Measurements from ENCODE around the gene MLPH. TPM values are rescaled to one million over a fixed set of nuclear protein-coding genes. Genes with fewer than 3 reads are reported as not detected.

The MLPH gene
- total RNA-seq, 1 donor, result not detected

- peaks cover 6% of the 10 kb centered on the region for H3K4me1 ChIP-seq (ENCODE audit: insufficient read depth, low read length)
- H3K9me3 ChIP-seq (ENCODE audit: low read depth, low read length), result no peaks in the 10 kb centered on the region
- H3K4me3 ChIP-seq (ENCODE audit: low read length), result no peak overlapping the region
- H3K27me3 ChIP-seq (ENCODE audit: insufficient read depth, low read length), result peaks cover 37% of the 10 kb centered on the region
Measured at GRCh38 chr2:237480988-237481525, 6.0 kb upstream of the MLPH start.

DNA sequence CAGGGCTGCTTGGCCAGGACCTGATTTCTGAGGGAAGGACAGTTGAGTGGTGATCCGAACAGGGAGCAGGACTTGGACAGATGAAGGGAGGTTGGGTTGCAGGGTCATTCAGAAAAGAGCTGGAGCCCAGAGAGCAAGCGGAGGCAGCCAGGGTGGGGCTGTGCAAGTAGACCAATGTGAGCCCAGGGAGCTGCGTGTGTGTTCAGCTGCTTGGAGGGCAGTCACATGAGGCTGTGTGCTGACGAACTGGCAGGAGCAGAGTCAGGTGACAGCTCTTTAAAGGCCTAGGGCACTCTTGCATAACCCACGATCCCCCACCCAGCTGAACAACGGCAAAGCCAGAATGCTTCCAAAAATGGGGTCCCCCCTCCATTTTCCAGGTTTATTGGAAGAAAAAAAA lies 4.6 kb upstream of the MLPH start:
- H3K4me3 ChIP-seq (ENCODE audit: low read length), result no peak overlapping the region

GRCh38 chr2:237483018-237483731 lies 3.9 kb upstream of the MLPH start:
- H3K4me1 ChIP-seq (ENCODE audit: insufficient read depth, low read length), result peaks cover 6% of the 10 kb centered on the region
- H3K4me3 ChIP-seq (ENCODE audit: low read length), result no peak overlapping the region
- no peaks in the 10 kb centered on the region for H3K9me3 ChIP-seq (ENCODE audit: low read depth, low read length)
- peaks cover 37% of the 10 kb centered on the region for H3K27me3 ChIP-seq (ENCODE audit: insufficient read depth, low read length)

More for the DNA sequence above, 4.6 kb upstream of the MLPH start:
- Histone ChIP-seq H3K27me3 (ENCODE audit: insufficient read depth, low read length) (peaks cover 37% of the 10 kb centered on the region), H3K4me1 (ENCODE audit: insufficient read depth, low read length) (peaks cover 6% of the 10 kb centered on the region), H3K9me3 (ENCODE audit: low read depth, low read length) (no peaks in the 10 kb centered on the region)

DNA sequence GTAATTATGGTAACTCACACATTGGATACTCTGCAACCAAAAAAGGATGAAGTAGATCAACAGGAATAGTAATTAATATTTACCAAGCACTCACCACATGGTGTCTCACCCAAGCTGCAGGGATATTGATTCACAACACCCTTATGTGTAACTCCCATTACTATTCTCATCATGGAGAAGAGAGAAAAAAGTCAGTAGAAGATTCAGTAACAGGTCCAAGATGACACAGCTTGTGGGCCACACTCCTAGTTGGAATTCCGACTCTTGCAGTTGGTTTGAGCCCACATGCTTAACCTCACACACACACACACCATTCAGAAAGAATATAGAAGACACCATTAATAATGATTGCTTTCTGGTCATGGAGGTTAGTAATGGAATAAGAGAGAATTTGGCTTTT lies 1.7 kb upstream of the MLPH start:
- Histone ChIP-seq H3K4me1 (ENCODE audit: insufficient read depth, low read length) (peaks cover 6% of the 10 kb centered on the region), H3K27me3 (ENCODE audit: insufficient read depth, low read length) (peaks cover 47% of the 10 kb centered on the region), H3K4me3 (ENCODE audit: low read length) (no peak overlapping the region), H3K9me3 (ENCODE audit: low read depth, low read length) (no peaks in the 10 kb centered on the region)

GRCh38 chr2:237485844-237486243 lies 1.2 kb upstream of the MLPH start:
- H3K9me3 ChIP-seq (ENCODE audit: low read depth, low read length), result no peaks in the 10 kb centered on the region
- no peak overlapping the region for H3K4me3 ChIP-seq (ENCODE audit: low read length)
- peaks cover 6% of the 10 kb centered on the region for H3K4me1 ChIP-seq (ENCODE audit: insufficient read depth, low read length)
- H3K27me3 ChIP-seq (ENCODE audit: insufficient read depth, low read length), result peaks cover 47% of the 10 kb centered on the region

GRCh38 chr2:237486334-237486818 lies 675 bp upstream of the MLPH start:
- H3K4me3 ChIP-seq (ENCODE audit: low read length), result no peak overlapping the region
- H3K4me1 ChIP-seq (ENCODE audit: insufficient read depth, low read length), result peaks cover 6% of the 10 kb centered on the region
- H3K27me3 ChIP-seq (ENCODE audit: insufficient read depth, low read length), result peaks cover 50% of the 10 kb centered on the region
- no peaks in the 10 kb centered on the region for H3K9me3 ChIP-seq (ENCODE audit: low read depth, low read length)

DNA sequence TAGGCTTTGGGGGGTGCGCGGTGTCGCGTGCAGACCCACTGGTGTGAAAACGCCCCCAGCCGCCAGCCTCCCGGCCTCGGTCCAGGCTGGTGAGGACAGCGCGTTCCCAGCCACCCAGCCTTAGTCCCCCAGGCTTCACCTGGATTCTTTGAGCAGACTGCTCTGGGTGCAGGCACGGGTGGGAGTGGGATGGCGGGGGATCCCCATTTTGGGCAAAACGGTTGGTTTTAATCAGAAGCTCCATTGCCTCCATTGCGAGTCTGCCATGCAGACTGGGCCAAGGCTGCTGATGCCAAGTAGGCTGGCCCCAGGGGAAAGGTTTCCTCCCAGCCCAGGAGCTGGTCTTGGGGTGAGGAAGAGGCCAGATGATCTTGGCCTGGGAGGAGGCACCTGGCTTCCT lies 445 bp downstream of the MLPH start:
- Histone ChIP-seq H3K9me3 (ENCODE audit: low read depth, low read length) (no peaks in the 10 kb centered on the region), H3K27me3 (ENCODE audit: insufficient read depth, low read length) (peaks cover 50% of the 10 kb centered on the region), H3K4me1 (ENCODE audit: insufficient read depth, low read length) (peaks cover 6% of the 10 kb centered on the region), H3K4me3 (ENCODE audit: low read length) (no peak overlapping the region)

GRCh38 chr2:237488295-237488694 lies 1.2 kb downstream of the MLPH start:
- no peaks in the 10 kb centered on the region for H3K4me1 ChIP-seq (ENCODE audit: insufficient read depth, low read length)
- no peaks in the 10 kb centered on the region for H3K9me3 ChIP-seq (ENCODE audit: low read depth, low read length)
- no peak overlapping the region for H3K4me3 ChIP-seq (ENCODE audit: low read length)
- H3K27me3 ChIP-seq (ENCODE audit: insufficient read depth, low read length), result peaks cover 50% of the 10 kb centered on the region

DNA sequence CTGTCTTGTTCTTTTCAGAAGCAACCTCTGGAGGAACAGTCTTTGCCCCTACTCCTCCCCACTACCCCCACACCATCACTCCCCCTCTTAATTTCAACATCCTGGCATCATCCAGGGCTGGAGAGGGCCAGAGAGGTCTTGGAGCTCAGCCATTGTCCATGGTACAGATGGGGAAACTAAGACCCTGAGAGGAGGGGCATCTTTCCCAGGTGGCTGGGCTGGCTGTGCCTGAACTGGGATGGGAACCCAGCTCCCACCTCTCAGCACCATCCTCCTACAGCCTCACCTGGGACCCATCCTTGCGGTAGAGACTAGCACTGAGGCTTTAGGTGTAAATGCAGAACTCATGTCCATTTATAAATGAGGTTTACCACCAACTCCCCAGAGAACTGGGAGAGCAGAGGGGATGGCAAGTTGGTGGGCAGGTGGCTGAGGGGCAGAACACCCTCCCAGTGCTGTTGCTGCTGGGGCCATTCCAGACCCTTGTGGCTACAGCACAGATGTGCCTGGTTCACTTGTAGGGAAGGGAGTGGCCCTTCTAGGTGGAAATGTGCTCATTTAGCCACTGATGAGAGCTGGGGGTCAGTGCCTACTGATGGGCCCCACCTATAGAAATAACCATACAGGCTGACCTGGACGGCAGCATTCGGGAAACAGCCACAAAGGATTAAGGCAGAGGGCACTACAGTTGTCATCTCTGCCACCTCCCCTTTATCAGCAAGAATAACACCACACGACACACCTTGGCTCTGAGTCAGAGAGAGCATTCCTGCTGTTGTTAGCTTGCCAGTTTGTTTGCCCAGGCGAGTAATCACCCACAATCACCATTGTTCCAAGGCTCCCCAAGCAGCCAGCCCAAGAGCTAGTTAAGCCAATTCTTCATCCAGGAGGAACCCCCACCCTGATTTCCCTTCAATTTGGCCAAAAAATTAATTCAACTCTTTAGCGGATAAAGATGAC lies 2.1 kb downstream of the MLPH start:
- no peak overlapping the region for H3K4me3 ChIP-seq (ENCODE audit: low read length)

DNA sequence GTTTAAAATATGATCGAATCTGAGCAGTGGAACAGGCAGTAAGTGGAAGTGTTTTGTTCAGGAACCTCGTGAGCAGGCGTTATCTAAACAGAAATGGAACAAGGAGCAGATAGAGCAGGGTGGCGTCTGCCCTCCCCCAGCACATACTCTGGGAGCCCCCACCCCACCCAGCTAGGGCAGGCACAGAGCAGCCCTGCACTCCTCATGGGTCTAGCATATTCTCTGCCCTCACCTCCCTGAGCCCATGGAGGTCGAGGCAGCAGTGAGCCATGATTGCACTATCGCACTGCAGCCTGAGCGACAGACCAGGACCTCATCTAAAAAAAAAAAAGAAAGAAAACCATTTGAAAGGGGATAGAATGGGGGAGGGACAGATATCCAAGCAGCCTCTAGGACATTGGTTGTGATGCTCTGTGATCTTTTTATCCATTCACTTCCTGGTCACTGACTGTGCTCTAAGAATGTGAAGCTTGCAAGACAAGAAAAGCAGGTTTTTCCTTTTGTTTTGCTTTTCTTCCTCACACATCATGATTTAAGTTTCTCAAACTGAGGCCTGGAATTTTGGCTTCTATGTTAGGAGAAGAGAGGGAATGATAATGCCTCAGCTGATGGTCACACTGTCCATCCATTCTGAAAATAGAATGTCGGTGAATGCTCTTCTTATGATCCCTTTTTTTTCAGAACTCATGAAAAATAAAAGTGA lies 3.1 kb downstream of the MLPH start:
- Histone ChIP-seq H3K4me3 (ENCODE audit: low read length) (no peak overlapping the region), H3K4me1 (ENCODE audit: insufficient read depth, low read length) (no peaks in the 10 kb centered on the region), H3K27me3 (ENCODE audit: insufficient read depth, low read length) (peaks cover 44% of the 10 kb centered on the region), H3K9me3 (ENCODE audit: low read depth, low read length) (no peaks in the 10 kb centered on the region)

More for the DNA sequence above, 2.1 kb downstream of the MLPH start:
- Histone ChIP-seq H3K9me3 (ENCODE audit: low read depth, low read length) (no peaks in the 10 kb centered on the region), H3K4me1 (ENCODE audit: insufficient read depth, low read length) (no peaks in the 10 kb centered on the region), H3K27me3 (ENCODE audit: insufficient read depth, low read length) (peaks cover 50% of the 10 kb centered on the region)

DNA sequence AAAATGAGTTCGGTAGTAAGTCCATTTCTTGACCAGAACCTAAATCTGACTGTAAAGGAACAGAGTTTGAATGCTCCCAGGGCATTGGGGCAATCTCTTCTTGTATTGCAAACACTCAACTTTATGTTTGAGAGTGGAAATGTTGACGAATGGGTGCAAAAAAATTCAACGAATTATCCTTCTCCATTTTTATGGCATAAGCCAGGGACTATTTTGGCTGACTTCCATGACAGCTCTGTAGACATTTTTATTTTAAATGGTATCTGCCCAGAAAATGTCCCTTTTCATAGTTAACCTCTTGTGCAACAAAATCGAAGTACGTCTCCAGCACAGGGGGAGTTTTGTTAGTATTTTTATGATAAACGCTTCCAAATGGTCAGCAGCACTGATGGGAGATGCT lies 3.7 kb downstream of the MLPH start:
- Histone ChIP-seq H3K4me3 (ENCODE audit: low read length) (no peak overlapping the region), H3K4me1 (ENCODE audit: insufficient read depth, low read length) (no peaks in the 10 kb centered on the region), H3K27me3 (ENCODE audit: insufficient read depth, low read length) (peaks cover 37% of the 10 kb centered on the region), H3K9me3 (ENCODE audit: low read depth, low read length) (no peaks in the 10 kb centered on the region)

DNA sequence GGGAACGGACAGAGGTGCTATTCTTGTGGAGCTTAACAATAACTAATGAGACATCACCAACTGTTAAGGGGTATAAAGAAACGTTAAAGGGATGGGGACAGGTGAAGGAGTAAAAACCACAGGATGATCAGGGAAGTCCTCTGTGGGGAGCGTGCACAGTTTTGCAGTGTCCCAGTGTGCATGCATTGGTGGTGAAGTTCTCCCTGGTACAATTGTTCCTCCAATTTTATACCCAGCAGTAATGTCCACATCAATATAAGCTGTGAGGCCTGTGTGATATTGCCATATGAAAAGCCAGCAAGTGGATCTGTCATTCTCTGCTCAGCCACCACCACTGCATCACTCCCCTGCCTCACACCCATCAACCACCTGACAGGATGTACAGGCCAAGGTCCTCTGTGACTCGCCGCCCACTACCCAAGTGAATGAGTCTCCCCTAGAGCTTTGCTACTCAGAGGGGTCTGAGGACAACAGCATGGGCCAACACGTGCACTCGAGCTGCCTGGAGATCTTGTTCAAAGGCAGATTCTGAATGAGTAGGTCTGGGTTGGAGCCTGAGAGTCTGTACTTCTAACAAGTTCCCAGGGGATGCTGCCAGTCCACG lies 4.6 kb downstream of the MLPH start:
- peaks cover 29% of the 10 kb centered on the region for H3K27me3 ChIP-seq (ENCODE audit: insufficient read depth, low read length)
- H3K9me3 ChIP-seq (ENCODE audit: low read depth, low read length), result no peaks in the 10 kb centered on the region
- H3K4me3 ChIP-seq (ENCODE audit: low read length), result no peak overlapping the region
- H3K4me1 ChIP-seq (ENCODE audit: insufficient read depth, low read length), result no peaks in the 10 kb centered on the region

GRCh38 chr2:237492137-237492890 lies 5.3 kb downstream of the MLPH start:
- Histone ChIP-seq H3K9me3 (ENCODE audit: low read depth, low read length) (no peaks in the 10 kb centered on the region), H3K27me3 (ENCODE audit: insufficient read depth, low read length) (peaks cover 22% of the 10 kb centered on the region), H3K4me3 (ENCODE audit: low read length) (no peak overlapping the region), H3K4me1 (ENCODE audit: insufficient read depth, low read length) (no peaks in the 10 kb centered on the region)

GRCh38 chr2:237494066-237494465 lies 7.0 kb downstream of the MLPH start:
- Histone ChIP-seq H3K27me3 (ENCODE audit: insufficient read depth, low read length) (peaks cover 7% of the 10 kb centered on the region), H3K4me3 (ENCODE audit: low read length) (no peak overlapping the region), H3K4me1 (ENCODE audit: insufficient read depth, low read length) (no peaks in the 10 kb centered on the region), H3K9me3 (ENCODE audit: low read depth, low read length) (no peaks in the 10 kb centered on the region)

Measured in mononuclear cell (primary cell).